Bone marrow (tissue), 2 donors: ENCODE data around the gene GALNT10.

Experiments used
- DNase-seq, 2 donors: peaks; one replicate each; lab custom pipeline; 2025; lab: John Stamatoyannopoulos, UW

Gene GALNT10

GRCh38 chr5:154442801-154443200 is 252.3 kb downstream of the GALNT10 start:
- DNase-seq = no peak

GRCh38 chr5:154444556-154445421 is 254.3 kb downstream of the GALNT10 start:
- no peak for DNase-seq

GRCh38 chr5:154445422-154446194 is 255.1 kb downstream of the GALNT10 start, which contains the start of gene SAP30L:
Gene SAP30L, plus strand, starts transcription at chr5:154445997. Its CDS starts 608 bp downstream, at chr5:154446605.
- peak; percentile 76 to 88 for DNase-seq

- DNase-seq = peak in 1 of 2 donors; percentile 46
These were observed 255.9 kb downstream of the GALNT10 start for GRCh38 chr5:154446195-154447088.

GRCh38 chr5:154447089-154447725 is 256.7 kb downstream of the GALNT10 start:
- no peak for DNase-seq

GRCh38 chr5:154449786-154450185 is 259.3 kb downstream of the GALNT10 start:
- no peak for DNase-seq

- no peak for DNase-seq
These were observed 261.4 kb downstream of the GALNT10 start for GRCh38 chr5:154451957-154452356.

GRCh38 chr5:154455585-154455984 is 265.1 kb downstream of the GALNT10 start:
- no peak for DNase-seq

- DNase-seq = no peak
These were observed 266.0 kb downstream of the GALNT10 start for GRCh38 chr5:154456540-154456939.

- DNase-seq = no peak
These were observed 268.5 kb downstream of the GALNT10 start for GRCh38 chr5:154459015-154459414.

- DNase-seq = no peak
These were observed 269.6 kb downstream of the GALNT10 start for GRCh38 chr5:154460172-154460571.

- DNase-seq = no peak
These were observed 271.0 kb downstream of the GALNT10 start for GRCh38 chr5:154461531-154461930.

- no peak for DNase-seq
These were observed 273.9 kb downstream of the GALNT10 start for GRCh38 chr5:154464438-154464837.

GRCh38 chr5:154465169-154465568 is 274.6 kb downstream of the GALNT10 start:
- DNase-seq = no peak

GRCh38 chr5:154466147-154466546 is 275.6 kb downstream of the GALNT10 start:
- DNase-seq = no peak

GRCh38 chr5:154466671-154467070 is 276.1 kb downstream of the GALNT10 start:
- DNase-seq = no peak

GRCh38 chr5:154467655-154468354 is 277.3 kb downstream of the GALNT10 start:
- DNase-seq = peak in 1 of 2 donors; percentile 42

GRCh38 chr5:154470137-154470536 is 279.6 kb downstream of the GALNT10 start:
- no peak for DNase-seq
